Suprapubic skin (tissue), 4 donors: ENCODE results near the gene GARIN5A.

Experiments
- CTCF ChIP-seq, 2 donors: fragments of 200-600 bp in 1 of 2; fragments of 450-650 bp in 1 of 2; sonication (generic) in 1 of 2; IDR thresholded peaks; one replicate each; pipeline ENCODE4 v1.5.1; 2016 to 2019; ENCODE audit warnings: antibody characterized with exemption in 2 of 2, mild to moderate bottlenecking in 1 of 2, moderate library complexity in 1 of 2
- POLR2A ChIP-seq, 2 donors: fragments of 450-650 bp; IDR thresholded peaks; one replicate each; pipeline ENCODE4 v1.6.1; 2017; ENCODE audit warnings: antibody characterized with exemption in 2 of 2, mild to moderate bottlenecking in 2 of 2, moderate library complexity in 2 of 2
- POLR2AphosphoS5 ChIP-seq, 3 donors: sonication (generic); formaldehyde crosslinking; IDR thresholded peaks; one replicate each; pipeline ENCODE4 v1.6.1; 2017; ENCODE audit warnings: antibody characterized with exemption in 3 of 3

GRCh38 chr19:50505856-50506611 lies 29.4 kb upstream of the GARIN5A start:
- TF ChIP-seq CTCF (IDR thresholded peaks at IDR 0.05), result no peak
- TF ChIP-seq POLR2A (IDR thresholded peaks at IDR 0.05), result no peak
- TF ChIP-seq POLR2AphosphoS5 (IDR thresholded peaks at IDR 0.05), result no peak
